GM23248 (cell line): Measurements from ENCODE around the gene AIRE.
"Not testable (repeated sequence)": the region's sequence is repeated elsewhere in the genome, so short reads cannot be mapped to it uniquely, and the experiment has no call there.

Experiments
- EZH2 ChIP-seq: fragments of 200-600 bp; sonication (generic); IDR thresholded peaks from 2 replicates; pipeline ENCODE4 v1.6.1; 2018; ENCODE audit warnings: antibody characterized with exemption, mild to moderate bottlenecking; ENCODE audit not compliant: insufficient read depth, poor library complexity, severe bottlenecking
- EZH2phosphoT487 ChIP-seq: fragments of 200-600 bp; sonication (generic); IDR thresholded peaks from 2 replicates; pipeline ENCODE4 v1.6.1; 2018; ENCODE audit warnings: antibody characterized with exemption, moderate library complexity, mild to moderate bottlenecking, low read depth; ENCODE audit not compliant: insufficient read depth

- TF ChIP-seq EZH2, EZH2phosphoT487: not testable (repeated sequence)
Observed at GRCh38 chr21:44342981-44343380, 57.3 kb downstream of the AIRE start.
